HG02938 (cell line): Measurements from ENCODE around the gene OPRL1.

ENCODE experiments used
- ATAC-seq: cut with Tn5 transposase; IDR thresholded peaks from one replicate; pipeline ENCODE4 v1.9.1; 2021; ENCODE audit warnings: mild to moderate bottlenecking, moderate library complexity; ENCODE audit not compliant: unreplicated experiment

Gene OPRL1

GRCh38 chr20:64055893-64056638 lies 23.8 kb upstream of the OPRL1 start:
- no peak for ATAC-seq

GRCh38 chr20:64056639-64056888 lies 23.3 kb upstream of the OPRL1 start:
- ATAC-seq = no peak

- no peak for ATAC-seq
Measured at GRCh38 chr20:64056889-64057627, 22.8 kb upstream of the OPRL1 start.

- no peak for ATAC-seq
Measured at GRCh38 chr20:64057628-64058498, 22.0 kb upstream of the OPRL1 start.

GRCh38 chr20:64058536-64058935 lies 21.3 kb upstream of the OPRL1 start:
- no peak for ATAC-seq

- ATAC-seq = no peak
Measured at GRCh38 chr20:64062276-64062595, 17.6 kb upstream of the OPRL1 start.

- ATAC-seq = peak; percentile 74
Measured at GRCh38 chr20:64062596-64063388, 17.1 kb upstream of the OPRL1 start, which contains the start of gene TCEA2. Gene TCEA2 (plus strand): TSS chr20:64063198. CDS start chr20:64063313, 115 bp downstream.

- ATAC-seq = no peak
Measured at GRCh38 chr20:64063389-64064144, 16.3 kb upstream of the OPRL1 start.

GRCh38 chr20:64064145-64064698 lies 15.7 kb upstream of the OPRL1 start:
- ATAC-seq = no peak

GRCh38 chr20:64065062-64065973 lies 14.6 kb upstream of the OPRL1 start:
- no peak for ATAC-seq

GRCh38 chr20:64065974-64066343 lies 13.9 kb upstream of the OPRL1 start:
- ATAC-seq = no peak

GRCh38 chr20:64067005-64067632 lies 12.8 kb upstream of the OPRL1 start:
- no peak for ATAC-seq

- no peak for ATAC-seq
Measured at GRCh38 chr20:64067733-64068307, 12.1 kb upstream of the OPRL1 start.

- no peak for ATAC-seq
Measured at GRCh38 chr20:64068386-64069208, 11.3 kb upstream of the OPRL1 start.

GRCh38 chr20:64069209-64069613 lies 10.7 kb upstream of the OPRL1 start:
- no peak for ATAC-seq

GRCh38 chr20:64069614-64070243 lies 10.2 kb upstream of the OPRL1 start:
- ATAC-seq = no peak
